ENCODE data around the gene FAF2.
A peak's percentile ranks its signal among the peaks of the same experiment; 100 is the strongest.

FAF2 gene

DNA sequence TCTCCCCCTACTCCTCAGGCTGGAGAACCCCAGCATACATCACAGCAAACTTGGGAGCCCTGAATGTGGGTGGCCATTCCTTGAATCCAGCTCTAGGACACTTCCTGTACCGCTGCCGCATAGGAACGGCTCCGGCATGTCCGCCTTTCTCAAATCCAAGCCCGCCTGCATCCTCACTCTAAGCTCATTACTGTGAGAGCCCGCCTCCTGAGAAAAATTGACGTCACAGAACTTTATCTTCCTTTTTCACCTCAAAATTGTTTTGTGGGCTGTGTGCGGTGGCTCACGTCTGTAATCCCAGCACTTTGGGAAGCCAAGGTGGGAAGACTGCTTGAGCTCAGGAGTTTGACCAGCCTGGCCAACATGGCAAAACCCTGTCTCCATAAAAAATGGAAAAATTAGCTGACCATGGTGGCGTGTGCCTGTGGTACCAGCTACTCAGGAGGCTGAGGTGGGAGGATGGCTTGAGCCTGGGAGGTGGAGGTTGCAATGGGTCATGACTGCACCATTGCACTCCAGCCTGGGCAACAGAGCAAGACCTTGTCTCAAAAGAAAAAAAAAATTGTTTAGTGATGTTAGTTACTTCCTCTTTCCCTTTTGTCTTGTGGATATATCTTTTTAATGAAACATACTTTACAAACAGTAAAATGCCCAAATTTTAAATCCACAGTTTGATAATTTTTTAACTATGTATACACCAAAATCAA is 66.2 kb downstream of the FAF2 start:
- DNase-seq: no peak

DNA sequence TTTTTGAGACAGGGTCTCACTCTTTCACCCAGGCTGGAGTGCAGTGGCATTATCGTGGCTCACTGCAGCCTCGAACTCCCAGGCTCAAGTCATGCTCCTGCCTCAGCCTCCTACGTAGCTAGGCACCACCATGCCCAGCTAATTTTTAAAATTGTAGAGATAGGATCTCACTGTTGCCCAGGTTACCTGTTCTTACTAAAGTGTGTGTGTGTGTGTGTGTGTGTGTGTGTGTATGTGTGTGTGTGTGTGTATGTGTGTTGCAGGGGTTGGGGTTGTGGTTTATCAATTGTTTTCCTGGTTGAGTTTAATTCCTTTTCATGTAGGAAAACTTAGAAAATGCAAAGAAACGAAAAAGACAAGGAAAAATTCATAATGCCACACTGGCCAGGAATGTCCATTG is 67.2 kb downstream of the FAF2 start:
- DNase-seq: no peak

DNA sequence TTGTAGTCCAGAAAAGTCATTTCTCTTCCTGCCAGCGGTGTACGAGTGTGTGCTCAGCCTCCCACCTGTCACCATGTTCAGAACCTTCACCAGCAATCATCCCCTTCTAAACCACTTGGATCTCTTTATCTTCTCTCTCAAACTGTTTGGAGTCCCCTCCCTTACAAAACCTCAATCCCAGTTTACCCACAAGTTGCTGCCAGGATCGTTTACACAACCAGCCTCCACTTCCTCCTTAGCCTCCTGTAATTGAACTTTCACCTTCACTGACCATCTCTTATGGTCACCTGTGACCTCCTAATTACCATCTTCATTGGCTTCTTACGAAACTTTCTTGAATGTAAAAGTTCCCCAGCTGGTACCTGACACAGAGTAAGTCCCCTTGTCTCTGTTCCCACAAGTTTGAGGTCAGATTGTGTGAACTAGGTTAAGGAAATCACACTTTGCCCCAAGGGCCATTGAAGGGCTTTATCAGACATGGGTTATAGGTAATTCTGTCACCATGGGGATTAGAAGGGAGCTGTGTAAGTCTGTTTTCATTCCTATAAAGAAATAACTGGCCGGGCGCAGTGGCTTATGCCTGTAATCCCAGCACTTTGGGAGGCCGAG is 69.0 kb downstream of the FAF2 start:
- no peak for DNase-seq

DNA sequence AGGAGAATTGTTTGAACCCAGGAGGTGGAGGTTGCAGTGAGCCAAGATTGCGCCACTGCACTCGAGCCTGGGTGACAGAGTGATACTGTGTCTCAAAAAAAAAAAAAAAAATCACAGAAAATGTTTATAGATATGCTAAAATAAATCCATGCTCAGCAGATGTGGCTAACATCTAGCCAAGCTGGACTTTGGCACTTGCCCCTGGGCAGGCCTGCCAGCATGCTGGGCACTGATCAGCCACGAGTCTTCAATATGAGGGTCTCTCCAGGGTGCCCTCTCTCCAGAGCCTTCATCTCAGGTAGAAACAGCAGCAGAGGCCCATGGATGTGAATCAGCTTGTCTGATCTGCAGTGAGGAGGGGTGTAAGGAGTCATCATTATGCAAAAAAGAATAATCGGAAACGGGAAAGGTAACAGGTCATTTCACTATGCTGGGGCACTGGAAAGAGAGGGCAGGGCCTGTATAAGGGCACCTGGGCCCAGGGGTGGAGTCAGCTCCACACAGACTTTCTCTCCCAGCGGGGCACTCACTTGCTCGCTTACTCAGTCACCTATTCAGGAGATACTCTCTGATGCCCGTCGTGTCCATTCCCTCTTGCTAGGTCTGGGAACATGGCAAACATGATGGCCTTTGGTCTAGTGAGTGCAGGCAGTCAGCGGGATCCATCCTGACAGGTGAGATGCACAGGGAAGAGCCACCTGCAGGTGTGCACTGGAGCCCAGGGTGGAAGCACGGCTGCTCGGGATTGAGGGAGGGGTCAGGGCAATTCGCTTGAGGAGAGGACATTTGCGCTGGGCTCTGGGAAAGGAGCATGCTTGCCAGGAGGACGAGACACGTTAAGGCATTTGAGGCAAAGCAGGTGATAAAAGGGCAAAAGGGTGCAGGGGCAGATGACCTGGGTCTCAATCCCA is 71.9 kb downstream of the FAF2 start:
- no peak for DNase-seq

DNA sequence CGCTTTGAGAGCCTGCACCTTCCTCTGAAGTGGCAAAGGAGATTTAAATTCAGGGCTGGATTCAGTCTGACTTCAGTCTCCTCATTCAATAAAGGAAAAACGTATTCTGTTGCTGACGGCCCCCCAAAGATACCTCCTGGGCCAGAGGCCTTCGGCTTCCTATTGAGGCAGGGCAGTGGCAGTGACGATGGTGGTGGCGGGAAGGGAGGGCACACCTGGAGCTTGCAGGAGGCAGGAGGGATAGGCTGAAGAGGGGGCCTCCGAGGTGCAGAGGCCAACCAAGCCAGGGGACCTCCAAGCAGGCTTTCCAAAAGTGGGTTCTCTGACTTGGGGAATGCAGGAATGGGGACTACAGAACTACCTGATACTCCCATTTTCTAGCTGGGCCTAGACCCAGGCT is 73.1 kb downstream of the FAF2 start:
- no peak for DNase-seq

DNA sequence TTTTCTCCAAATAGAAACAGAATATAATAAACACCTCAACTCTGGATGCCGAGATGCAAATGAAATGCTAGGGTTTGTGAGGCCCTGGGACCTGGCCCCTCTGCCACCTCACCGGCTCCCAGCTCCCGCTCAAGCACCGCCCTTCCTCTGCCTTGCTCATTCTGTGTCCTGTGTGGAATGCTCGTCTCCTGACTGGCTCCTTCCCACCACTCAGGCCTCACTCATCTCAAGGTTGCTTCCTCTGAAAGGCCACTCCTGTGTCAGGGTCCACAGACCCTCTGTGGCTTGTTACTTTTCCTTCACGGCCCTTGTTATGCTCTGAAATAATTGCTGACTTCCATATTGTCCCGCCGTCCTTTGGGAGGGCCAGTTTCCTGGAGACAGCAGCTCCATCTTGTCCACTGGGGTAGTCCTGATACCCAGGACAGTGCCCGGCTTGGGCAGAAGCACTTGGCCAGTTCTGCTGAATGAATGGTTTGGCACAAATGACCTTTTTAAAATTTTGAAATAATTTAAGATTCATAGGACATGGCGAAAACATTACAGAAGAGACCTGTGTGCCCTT is 73.6 kb downstream of the FAF2 start:
- DNase-seq: no peak

DNA sequence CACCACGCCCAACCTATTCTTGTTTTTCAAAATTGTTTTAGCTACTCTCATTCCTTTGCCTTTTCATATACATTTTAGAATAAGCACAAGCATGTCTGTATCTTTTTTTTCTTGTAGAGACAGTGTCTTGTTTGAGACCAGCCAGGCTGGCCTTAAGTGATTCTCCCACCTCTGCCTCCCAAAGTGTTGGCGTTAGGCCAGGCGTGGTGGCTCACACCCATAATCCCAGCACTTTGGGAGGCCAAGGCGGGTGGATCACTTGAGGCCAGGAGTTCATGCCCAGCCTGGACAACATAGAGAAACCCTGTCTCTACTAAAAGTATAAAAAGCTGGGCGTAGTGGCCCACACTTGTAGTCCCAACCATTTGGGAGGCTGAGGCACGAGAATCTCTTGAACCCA is 76.0 kb downstream of the FAF2 start:
- no peak for DNase-seq

DNA sequence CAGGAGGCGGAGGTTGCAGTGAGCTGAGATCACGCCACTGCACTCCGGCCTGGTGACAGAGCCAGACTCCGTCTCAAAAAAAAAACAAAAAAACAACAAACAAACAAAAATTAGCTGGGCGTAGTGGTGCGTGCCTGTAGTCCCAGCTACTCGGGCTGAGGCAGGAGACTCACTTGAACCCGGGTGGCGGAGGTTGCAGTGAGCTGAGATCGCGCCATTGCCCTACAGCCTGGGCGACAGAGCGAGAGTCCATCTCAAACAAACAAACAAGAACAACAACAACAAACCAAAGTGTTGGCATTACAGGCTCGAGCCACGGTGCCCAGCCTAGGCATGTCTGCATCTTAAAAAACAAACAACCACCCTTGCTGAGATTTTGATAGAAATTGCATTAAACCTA is 76.8 kb downstream of the FAF2 start:
- DNase-seq: no peak

DNA sequence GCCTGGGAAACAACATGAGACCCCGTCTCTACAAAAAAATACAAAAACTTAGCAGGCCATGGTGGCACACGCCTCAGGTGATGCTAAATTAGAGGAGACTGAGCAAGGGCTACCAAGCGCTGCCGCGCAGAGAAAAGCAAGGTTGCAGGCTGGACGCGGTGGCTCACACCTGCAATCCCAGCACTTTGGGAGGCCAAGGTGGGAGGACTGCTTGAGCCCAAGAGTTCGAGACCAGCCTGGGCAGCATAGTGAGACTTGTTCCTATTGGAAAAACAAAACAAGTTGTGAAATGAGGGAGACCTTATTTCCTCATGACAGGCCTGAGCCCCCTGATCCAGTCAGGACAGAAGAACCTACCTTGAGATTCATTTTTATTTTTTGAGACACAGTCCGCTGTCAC is 77.5 kb downstream of the FAF2 start:
- no peak for DNase-seq

DNA sequence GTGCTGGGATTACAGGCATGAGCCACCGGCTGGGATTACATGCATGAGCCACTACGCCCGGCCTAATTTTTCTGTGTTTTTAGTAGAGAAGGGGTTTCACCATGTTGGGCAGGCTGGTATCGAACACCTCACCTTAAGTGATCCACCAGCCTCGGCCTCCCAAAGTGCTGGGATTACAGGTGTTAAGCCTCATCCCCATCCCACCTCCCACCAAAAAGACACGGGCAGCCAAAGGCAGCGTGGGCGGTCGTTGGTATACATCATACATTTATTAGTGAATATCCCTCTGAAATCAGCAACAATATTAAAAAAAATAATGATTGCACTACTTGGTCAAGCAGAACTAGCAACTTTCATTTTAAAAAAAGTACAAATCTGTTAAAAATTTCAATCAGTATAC is 78.3 kb downstream of the FAF2 start:
- DNase-seq: no peak

DNA sequence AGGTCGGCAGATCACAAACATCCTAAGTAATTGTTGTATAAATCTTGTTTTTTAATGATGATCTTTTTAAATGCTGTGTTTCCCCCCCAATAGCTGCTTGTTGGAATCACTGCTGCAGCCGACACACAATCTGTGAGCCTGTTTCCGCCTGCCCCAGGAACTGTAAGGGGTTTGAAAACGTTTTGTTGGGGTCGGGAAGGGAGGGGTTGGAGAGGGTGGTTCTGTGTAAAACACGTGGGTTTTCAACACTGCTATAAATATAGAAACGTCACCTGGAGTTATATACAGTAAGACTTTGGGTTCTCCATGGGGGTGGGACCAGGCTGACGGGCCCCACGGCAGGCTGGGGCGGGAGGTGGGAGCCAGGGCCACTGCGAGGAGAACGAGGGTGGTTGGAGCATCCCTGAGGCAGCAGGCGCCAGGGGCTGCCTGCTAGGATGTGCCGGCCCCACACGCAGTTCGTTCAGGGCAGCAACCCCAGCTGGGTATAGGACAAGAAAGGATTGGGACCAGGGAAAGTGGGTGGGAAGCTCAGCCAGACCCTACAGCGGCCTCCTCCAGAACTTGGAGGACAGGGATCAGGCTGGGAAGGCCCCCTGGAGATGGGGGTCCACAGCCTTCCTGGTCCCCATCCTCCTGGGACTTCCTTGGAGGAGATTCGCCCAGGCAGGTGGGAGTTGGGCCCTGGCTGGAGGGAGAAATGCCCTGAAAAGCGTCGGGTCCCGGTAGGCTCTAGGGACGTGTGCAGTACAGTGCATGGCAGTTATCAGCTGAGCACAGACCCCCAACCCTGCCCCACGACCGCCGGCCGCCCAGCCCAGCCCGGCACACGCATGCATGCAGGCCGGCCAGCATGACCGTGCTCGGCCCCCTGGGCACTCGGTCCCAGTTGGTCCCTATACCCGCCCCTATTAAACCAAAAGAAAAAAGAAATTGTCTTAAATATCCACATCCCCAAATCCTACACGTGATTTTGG is 79.3 kb downstream of the FAF2 start:
- no peak for DNase-seq

DNA sequence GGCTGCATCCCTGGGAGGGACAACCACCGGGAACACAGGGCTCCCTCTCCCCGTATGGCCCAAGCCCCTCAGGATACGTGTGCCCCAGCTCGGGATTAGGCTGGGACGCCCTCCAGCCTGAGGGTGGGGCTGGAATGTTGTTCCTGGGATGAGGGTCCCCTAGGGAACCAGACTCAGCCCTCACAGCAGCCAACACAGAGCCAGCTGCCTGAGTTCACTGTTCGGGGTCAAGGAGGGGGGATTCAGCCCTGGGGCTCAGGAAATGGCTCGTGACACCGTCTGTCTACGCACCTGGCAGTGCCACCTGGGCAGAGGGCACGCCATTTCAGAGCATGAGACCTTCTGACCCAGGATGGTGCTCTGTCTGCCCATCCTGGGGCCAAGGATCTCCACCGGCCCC is 80.1 kb downstream of the FAF2 start:
- no peak for DNase-seq

DNA sequence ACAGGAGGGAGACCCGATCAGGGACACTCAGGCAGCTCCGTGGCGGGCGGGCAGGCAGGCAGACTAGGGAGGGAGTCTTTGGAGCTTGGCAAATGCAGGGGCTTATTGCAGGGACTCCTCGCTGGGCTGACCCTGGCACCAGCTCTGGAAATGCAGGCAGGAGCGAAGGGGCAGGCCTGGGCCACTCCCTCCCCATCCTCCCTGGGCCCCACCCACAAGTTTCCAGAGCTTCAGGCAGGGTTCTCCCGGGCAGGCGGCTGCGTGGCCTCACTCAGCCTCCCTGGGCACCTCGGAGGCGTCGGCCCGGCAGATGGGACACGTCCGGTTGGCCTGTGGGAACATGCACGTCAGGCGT is 80.6 kb downstream of the FAF2 start:
- no peak for DNase-seq

DNA sequence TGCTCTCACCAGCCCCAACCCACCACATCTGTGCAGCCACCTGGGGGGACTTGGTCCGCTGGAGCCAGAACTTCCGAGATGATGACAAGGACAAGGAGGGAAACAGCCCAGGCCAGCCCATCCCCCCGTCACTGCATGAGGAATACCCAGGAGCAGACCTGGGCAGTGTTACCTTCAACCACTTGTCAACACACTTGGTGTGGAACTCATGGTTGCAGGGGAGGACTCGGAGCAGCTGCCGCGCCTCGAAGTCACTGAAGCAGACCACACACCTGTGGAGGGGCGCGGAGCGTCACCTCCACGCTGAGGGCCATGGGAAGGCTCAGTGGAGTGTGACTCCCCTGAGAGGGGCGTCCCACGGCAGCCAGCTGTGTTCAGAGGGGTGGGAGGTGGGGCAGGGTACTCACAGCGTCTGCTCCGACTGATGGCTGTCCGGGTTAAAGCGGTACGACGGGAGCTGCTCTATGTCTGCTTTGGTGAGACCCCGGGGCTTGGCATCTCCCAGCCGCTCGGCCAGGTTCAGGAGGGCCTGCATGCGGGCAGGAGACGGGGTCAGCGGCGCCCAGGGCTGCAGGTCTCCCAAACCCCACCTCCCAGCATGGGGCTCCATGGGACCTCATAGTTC is 81.0 kb downstream of the FAF2 start:
- no peak for DNase-seq

DNA sequence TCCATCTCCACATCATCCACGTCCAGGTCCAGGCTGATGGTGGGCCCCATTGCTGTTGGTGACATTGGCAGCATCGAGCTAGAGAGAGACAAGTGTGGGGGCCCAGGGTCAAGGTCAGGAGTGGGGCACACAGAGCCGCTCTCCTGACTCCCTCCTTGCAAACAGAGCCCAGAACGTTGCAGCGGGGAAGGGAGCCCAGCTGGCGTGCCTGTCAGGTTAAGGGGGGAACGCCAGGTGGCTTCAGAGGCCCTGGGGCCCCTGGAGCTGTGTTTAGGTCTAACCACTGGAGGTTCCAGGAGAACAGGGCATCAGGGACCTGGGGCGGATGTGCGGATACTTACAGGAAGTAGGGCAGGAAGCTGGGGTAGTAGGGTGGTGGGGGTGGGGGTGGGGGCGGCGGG is 81.6 kb downstream of the FAF2 start:
- no peak for DNase-seq

DNA sequence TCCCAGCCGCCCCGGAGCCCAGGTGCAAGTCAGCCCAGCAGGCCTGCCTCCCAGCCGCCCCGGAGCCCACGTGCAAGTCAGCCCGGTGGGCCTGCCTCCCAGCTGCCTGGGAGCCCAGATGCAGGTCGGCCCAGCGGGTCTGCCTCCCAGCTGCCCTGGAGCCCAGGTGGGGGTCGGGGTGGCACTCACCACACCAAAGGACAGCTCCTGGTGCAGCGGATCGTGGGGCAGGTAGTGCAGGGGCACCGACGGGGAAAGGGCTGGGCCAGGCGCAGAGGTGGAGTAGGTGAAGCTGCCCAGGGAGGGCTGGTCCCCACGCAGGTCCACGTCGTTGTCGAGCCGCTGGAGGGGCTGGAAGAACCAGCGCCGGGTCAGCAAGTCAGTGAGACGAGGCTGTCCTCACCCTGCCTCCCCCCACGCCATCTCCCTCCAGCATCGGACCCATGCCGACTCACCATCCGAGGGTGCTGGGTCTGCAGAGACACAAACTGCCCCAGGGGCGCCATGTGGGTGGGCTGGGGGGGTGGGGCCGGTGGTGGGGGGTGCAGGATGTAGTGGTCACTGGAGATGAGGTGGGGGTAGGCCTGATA is 82.3 kb downstream of the FAF2 start:
- DNase-seq: no peak

DNA sequence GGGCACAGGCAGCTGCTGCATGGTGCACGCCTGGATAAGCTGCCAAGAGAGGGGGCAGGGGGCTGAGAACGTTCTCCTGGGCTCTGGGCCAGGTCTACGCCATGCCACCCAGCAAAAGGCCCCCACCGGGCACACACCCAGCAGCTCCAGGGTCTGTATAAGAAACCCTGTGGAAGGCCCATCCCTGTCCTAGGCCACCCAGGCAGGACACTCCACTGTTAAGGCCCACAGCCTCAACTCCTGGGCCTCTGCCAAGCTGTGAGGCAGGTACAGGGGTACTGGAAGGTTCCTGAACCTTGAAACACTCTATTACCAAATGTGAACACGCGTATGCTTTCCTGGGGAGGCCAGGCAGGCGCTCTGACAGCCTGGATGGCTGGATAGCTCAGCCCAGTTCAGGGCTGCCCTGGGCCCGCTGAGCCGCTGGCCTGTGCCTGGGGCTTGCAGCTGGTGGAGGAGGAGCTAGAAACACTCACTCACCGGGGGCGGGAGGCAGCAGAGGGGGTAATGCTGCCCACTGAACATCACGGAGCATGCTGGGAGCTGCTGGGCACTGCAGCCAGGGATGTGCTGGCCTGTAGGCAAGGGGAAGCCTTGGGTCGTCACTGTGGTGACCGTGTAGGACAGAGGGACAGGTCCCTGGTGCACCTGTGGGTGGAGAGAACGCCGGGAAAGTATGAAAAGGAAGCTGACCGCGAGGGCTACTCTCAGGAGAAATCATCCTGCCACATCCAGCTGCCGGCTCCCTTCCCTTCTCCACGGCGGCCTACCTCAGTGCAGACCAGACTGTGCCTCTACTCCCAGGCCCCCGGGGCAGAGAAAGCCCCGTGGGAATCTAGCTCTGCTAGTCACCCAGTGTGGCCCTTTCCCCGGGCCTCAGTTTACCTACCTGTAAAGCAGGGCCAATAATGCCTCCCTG is 83.1 kb downstream of the FAF2 start:
- DNase-seq: peak; percentile 54

DNA sequence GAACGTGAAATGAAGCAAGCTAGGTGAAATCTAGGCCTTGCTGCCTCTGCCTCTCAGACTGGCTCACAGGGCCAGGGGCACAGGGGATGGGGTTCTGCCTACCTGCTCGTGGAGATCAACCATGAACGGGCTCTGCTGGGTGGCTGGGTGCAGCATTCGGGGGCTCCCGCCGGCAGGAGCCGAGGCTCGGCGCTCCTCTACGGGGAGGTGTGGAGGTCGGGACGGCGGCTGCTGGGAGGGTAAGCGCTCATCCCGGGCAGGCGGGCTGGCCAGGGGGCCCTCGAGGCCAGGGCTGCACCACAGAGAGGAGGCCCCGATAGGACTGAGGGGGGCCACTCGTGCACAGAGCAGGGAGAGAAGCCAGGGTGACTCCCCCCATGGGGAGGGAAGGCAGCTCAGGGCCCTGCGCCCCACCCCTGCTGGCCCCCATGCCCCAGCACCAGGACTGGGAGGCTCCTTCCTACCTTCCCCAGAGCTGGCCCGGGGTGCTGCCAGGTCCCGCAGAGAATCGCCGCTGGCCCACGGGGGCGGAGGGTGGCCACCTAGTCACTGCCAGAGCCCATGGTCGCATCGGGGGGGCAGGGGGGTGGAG is 83.8 kb downstream of the FAF2 start:
- no peak for DNase-seq

DNA sequence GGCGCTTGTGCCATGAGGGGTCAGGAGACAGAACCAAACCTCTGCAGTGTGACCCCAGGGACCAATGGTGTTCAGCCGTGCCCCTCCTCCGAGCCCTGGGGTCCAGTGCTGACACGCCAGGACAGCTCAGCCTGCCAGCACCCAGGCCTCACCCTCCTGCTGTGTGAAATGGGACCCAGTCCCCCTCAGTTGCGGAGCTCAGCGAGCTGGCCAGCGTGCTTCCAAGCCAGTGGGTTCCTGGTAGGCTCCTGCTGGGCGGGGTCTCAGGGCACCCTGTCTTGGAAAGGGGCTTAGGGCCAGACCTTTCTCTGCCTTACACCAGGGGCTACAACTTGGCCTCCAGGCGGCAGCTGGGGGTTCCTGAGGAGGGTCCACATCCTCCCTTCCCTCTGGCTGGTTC is 84.6 kb downstream of the FAF2 start:
- DNase-seq: no peak

DNA sequence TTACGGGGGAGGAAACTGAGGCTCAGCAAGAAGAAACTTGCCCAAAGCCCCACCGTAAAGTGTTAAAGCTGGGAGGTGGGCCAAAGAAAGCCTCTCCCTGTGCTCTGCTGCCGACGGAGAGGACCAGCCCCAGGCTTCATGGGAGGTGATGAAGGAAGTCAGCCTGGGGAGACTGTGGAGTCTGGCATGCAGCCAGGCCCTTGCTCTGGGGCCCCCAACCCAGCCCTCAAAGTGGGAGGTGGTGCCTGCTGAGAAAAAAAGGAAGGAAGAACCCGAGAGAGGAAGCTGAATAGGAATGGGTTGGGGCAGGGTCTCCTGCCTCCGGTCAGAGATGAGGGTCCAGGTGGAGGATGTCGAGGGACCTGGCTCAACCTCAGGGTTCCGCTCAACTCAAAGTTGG is 85.2 kb downstream of the FAF2 start:
- peak; percentile 21 for DNase-seq

Measured in hematopoietic multipotent progenitor cell treated with erythropoietin and hydrocortisone succinate and interleukin-3 and kit ligand, for 8 days (in vitro differentiated cells).